D721Med (cell line): Measurements from ENCODE around the gene SUN3.

Source experiments
- DNase-seq: peaks from one replicate; pipeline ENCODE4 v3.0.0; 2011; ENCODE audit warnings: low spot score; ENCODE audit not compliant: insufficient read length
- FAIRE-seq: peaks from 2 replicates; lab custom pipeline; 2011; peaks lifted over from hg19 to GRCh38; lab: Jason Lieb, UNC
- TF ChIP-seq, protein P1 (sequence below): IDR thresholded peaks from 2 replicates; pipeline ENCODE4 v1.5.1; 2012; ENCODE audit warnings: mild to moderate bottlenecking, control low read depth; ENCODE audit not compliant: insufficient read depth; ENCODE audit errors: missing control alignments

The SUN3 gene

DNA sequence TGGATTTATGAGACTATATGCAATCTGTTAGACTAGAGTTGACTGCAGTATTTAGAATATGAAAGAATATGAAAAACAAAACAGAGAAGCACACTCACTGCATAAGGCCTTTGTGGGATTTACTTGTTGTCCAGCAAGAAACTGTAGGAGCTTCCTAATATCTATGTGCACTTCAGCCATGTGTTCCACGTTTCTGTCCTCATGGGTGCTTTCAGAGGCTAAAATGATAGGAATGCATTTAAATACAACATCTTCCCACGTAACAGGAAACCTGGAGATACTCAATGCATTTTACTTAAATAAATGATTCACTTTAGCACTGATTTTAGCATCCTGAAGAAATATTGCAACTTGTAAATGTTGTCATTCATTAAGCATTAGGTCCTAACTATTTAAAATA, 61.2 kb downstream of the SUN3 start:
- TF ChIP-seq, protein P1, sequence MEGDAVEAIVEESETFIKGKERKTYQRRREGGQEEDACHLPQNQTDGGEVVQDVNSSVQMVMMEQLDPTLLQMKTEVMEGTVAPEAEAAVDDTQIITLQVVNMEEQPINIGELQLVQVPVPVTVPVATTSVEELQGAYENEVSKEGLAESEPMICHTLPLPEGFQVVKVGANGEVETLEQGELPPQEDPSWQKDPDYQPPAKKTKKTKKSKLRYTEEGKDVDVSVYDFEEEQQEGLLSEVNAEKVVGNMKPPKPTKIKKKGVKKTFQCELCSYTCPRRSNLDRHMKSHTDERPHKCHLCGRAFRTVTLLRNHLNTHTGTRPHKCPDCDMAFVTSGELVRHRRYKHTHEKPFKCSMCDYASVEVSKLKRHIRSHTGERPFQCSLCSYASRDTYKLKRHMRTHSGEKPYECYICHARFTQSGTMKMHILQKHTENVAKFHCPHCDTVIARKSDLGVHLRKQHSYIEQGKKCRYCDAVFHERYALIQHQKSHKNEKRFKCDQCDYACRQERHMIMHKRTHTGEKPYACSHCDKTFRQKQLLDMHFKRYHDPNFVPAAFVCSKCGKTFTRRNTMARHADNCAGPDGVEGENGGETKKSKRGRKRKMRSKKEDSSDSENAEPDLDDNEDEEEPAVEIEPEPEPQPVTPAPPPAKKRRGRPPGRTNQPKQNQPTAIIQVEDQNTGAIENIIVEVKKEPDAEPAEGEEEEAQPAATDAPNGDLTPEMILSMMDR, result no peak
- FAIRE-seq (no peak), DNase-seq (no peak)

DNA sequence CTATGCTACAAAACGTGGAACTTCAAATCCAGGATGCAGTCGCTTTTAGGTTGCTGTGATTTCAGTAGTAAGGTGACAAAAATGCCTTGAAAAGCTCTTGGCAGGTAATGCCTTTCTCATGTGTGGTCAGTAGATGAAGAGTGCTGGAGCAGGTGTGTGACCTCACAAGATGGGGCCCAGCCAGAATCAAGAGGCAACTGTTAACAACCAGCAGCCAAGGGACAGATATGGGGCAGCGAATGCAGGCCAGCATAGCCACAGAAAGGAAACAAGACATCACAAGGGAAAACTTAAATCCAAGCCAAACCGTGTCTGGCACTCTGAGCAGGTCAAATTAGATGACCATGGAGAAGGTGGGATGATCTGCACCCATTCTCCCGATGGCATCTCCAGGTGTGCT, 61.8 kb downstream of the SUN3 start:
- no peak for DNase-seq
- TF ChIP-seq, protein P1, result no peak
- no peak for FAIRE-seq

- TF ChIP-seq, protein P1, result no peak
- FAIRE-seq (no peak), DNase-seq (no peak)
Observed at GRCh38 chr7:47965456-47965855, 63.5 kb downstream of the SUN3 start.

GRCh38 chr7:47962262-47962661, 66.6 kb downstream of the SUN3 start:
- FAIRE-seq (no peak), DNase-seq (no peak)
- TF ChIP-seq, protein P1, result no peak

GRCh38 chr7:47957156-47957555, 71.8 kb downstream of the SUN3 start:
- TF ChIP-seq, protein P1, result no peak
- DNase-seq, result no peak
- FAIRE-seq, result no peak

GRCh38 chr7:47956220-47956619, 72.7 kb downstream of the SUN3 start:
- TF ChIP-seq, protein P1, result no peak
- FAIRE-seq (no peak), DNase-seq (no peak)

DNA sequence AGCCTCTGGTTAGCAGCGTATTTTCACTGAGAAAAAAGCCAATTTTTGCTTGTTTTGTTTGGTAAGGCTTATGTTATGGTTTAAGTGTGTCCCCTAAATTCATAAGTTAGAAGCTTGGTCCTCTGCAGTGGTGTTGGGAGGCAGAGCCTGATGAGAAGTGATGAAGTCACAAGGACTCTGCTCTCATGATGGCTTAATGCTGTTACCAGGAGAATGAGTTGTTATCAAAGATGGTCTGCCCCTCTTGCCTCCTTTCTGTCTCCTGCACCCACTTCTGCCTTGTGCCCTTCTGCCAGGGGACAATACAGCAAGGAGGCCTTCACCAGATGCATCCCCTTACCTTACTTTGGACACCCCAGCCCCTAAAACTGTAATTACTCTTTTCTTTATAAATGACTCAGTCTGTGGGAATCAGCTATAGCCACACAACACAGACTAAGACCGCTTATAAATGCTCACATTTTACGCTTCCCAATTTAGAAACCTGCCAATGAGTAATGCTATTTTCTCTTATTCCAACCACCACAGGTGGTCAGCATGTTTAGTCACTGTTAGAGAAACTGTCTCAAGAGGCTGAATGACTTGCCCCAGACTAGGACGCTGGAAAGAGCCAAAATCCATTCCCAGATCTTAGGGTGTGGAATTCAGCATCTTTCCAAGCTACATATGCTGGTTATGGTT, 74.5 kb downstream of the SUN3 start:
- no peak for FAIRE-seq
- TF ChIP-seq, protein P1, result no peak
- DNase-seq, result no peak
